IMR-90 (cell line): ENCODE measurements around the gene SPTB.

ENCODE experiments used
- CEBPB ChIP-seq: IDR thresholded peaks from 2 replicates; pipeline ENCODE4 v1.6.1; 2012; ENCODE audit warnings: low read depth, low read length, improper control_type of control experiment
- CTCF ChIP-seq: conservative IDR thresholded peaks from 2 replicates; pipeline ENCODE4 v1.5.1; 2012; ENCODE audit warnings: mild to moderate bottlenecking, low read depth, low read length, improper control_type of control experiment
- POLR2A ChIP-seq: IDR thresholded peaks from 2 replicates; pipeline ENCODE4 v1.6.1; 2012; ENCODE audit warnings: mild to moderate bottlenecking, low read depth, low read length
- SMC3 ChIP-seq: fragments of 150-350 bp; IDR thresholded peaks from 2 replicates; pipeline ENCODE4 v1.6.1; 2016; ENCODE audit warnings: low read depth, mild to moderate bottlenecking, antibody characterized with exemption, low read length, moderate library complexity
- USF2 ChIP-seq: fragments of 150-350 bp; IDR thresholded peaks from 2 replicates; pipeline ENCODE4 v1.6.1; 2017; ENCODE audit warnings: mild to moderate bottlenecking, antibody characterized with exemption, low read length, low read depth

GRCh38 chr14:64835431-64835830 lies 44.3 kb downstream of the SPTB start:
- TF ChIP-seq CEBPB (no peak), CTCF (no peak), SMC3 (no peak), POLR2A (no peak), USF2 (no peak)
